Parathyroid adenoma (tissue), 2 donors: Measurements from ENCODE around the gene FSTL4.

ENCODE experiments used
- H2AFZ ChIP-seq: fragments of 300-600 bp; sonication (generic); one replicate; pipeline ENCODE4 v1.7.0; 2017; ENCODE audit warnings: antibody characterized with exemption, mild to moderate bottlenecking
- H3K27ac ChIP-seq: fragments of 300-600 bp; sonication (generic); one replicate; pipeline ENCODE4 v1.7.0; 2017
- H3K27me3 ChIP-seq: fragments of 300-600 bp; sonication (generic); one replicate; pipeline ENCODE4 v1.7.0; 2017; ENCODE audit warnings: low read length; ENCODE audit not compliant: control insufficient read depth, insufficient read depth
- H3K36me3 ChIP-seq: fragments of 300-600 bp; sonication (generic); one replicate; pipeline ENCODE4 v1.7.0; 2017; ENCODE audit warnings: low read length; ENCODE audit not compliant: control insufficient read depth, insufficient read depth
- H3K4me1 ChIP-seq: fragments of 300-600 bp; sonication (generic); one replicate; pipeline ENCODE4 v1.7.0; 2017; ENCODE audit warnings: control low read depth
- H3K4me2 ChIP-seq: fragments of 300-600 bp; sonication (generic); one replicate; pipeline ENCODE4 v1.7.0; 2017; ENCODE audit warnings: low read length
- H3K4me3 ChIP-seq: fragments of 300-600 bp; sonication (generic); one replicate; pipeline ENCODE4 v1.7.0; 2017; ENCODE audit warnings: low read depth, low read length
- H3K79me2 ChIP-seq: fragments of 300-600 bp; sonication (generic); one replicate; pipeline ENCODE4 v1.7.0; 2017; ENCODE audit warnings: control low read depth
- H3K9ac ChIP-seq: fragments of 300-600 bp; sonication (generic); one replicate; pipeline ENCODE4 v1.7.0; 2017; ENCODE audit warnings: mild to moderate bottlenecking
- H3K9me3 ChIP-seq: fragments of 300-600 bp; sonication (generic); one replicate; pipeline ENCODE4 v1.7.0; 2017; ENCODE audit warnings: low read length; ENCODE audit not compliant: control insufficient read depth
- TF ChIP-seq, protein P1 (sequence below): fragments of 300-600 bp; sonication (generic); IDR thresholded peaks from one replicate; pipeline ENCODE4 v1.7.0; 2017; ENCODE audit warnings: antibody characterized with exemption, mild to moderate bottlenecking
- donor health status: primary hyperparathyroidism.

FSTL4 gene

DNA sequence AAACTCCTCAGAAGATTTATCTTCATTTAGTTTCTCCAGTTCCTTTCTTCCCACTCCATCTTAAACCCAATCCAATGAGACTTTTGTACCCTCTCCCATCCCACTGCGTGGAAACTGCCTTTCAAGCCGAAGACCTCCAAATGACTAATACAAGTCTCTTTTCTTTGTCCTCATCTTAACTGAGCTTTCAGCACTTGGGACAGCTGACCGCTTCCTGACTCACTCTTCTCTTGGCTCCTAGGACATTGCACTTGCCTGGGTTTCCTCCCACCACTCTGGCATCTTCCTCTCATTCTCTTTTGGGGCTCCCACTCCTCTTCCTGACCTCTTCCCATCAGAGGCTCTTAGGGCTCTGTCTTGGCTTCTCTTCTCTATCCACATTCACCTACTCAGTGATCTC, 316.8 kb downstream of the FSTL4 start:
- Histone ChIP-seq H3K4me2 (no peak overlapping the region), H2AFZ (no peak overlapping the region), H3K4me3 (no peak overlapping the region), H3K4me1 (no peaks in the 10 kb centered on the region), H3K9ac (no peak overlapping the region), H3K9me3 (no peaks in the 10 kb centered on the region), H3K27me3 (no peaks in the 10 kb centered on the region), H3K79me2 (no peaks in the 10 kb centered on the region), H3K36me3 (no peaks in the 10 kb centered on the region), H3K27ac (no peak overlapping the region)
- TF ChIP-seq, protein P1, sequence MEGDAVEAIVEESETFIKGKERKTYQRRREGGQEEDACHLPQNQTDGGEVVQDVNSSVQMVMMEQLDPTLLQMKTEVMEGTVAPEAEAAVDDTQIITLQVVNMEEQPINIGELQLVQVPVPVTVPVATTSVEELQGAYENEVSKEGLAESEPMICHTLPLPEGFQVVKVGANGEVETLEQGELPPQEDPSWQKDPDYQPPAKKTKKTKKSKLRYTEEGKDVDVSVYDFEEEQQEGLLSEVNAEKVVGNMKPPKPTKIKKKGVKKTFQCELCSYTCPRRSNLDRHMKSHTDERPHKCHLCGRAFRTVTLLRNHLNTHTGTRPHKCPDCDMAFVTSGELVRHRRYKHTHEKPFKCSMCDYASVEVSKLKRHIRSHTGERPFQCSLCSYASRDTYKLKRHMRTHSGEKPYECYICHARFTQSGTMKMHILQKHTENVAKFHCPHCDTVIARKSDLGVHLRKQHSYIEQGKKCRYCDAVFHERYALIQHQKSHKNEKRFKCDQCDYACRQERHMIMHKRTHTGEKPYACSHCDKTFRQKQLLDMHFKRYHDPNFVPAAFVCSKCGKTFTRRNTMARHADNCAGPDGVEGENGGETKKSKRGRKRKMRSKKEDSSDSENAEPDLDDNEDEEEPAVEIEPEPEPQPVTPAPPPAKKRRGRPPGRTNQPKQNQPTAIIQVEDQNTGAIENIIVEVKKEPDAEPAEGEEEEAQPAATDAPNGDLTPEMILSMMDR: no peak

DNA sequence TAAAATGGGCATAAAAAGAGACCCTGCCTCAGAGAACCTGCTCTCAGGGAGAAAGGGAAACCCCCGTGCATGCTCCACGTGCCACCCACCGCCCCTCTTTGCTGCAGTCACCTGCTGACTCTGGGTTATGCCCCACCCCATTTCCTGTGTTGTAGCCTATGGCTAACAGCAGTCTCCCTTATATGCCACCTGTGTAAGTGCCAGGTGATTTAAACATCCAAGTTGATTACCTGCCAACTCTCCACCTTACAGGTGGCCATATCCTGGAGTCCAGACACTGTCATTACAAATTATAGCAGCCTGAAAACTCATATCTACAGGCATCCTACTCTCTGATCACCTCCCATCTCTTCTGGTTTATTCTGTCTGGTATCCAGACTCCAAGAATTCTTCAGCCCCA, 318.0 kb downstream of the FSTL4 start:
- Histone ChIP-seq H3K79me2 (no peaks in the 10 kb centered on the region), H3K4me3 (no peak overlapping the region), H3K4me2 (no peak overlapping the region), H3K27ac (no peak overlapping the region), H3K9ac (no peak overlapping the region), H3K27me3 (no peaks in the 10 kb centered on the region), H3K9me3 (no peaks in the 10 kb centered on the region), H3K36me3 (no peaks in the 10 kb centered on the region), H2AFZ (no peak overlapping the region), H3K4me1 (no peaks in the 10 kb centered on the region)
- TF ChIP-seq, protein P1: no peak

DNA sequence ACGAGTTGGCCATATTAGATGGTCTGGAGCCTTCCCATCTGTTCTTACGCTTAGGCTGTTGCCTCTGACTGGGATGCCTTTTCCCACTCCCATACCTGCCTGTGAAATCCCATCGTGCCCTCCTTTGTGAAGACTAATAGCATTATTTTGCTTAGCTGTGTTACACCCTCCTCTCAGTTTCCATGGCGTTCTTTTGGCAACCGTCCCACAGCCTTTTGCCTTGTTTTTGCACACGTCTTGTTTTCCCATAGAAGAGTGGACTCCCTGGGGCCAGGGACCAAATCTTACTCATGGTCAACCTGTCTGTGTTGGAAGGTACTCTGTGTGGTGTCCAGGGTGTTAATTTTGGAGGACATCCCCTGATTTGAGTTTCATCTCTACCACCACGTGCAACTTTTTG, 318.4 kb downstream of the FSTL4 start:
- no peaks in the 10 kb centered on the region for H3K9me3 ChIP-seq
- H3K27ac ChIP-seq: no peak overlapping the region
- H3K9ac ChIP-seq: no peak overlapping the region
- H3K4me2 ChIP-seq: no peak overlapping the region
- no peaks in the 10 kb centered on the region for H3K79me2 ChIP-seq
- no peak overlapping the region for H2AFZ ChIP-seq
- no peaks in the 10 kb centered on the region for H3K27me3 ChIP-seq
- H3K36me3 ChIP-seq: no peaks in the 10 kb centered on the region
- TF ChIP-seq, protein P1: no peak
- H3K4me3 ChIP-seq: no peak overlapping the region
- H3K4me1 ChIP-seq: no peaks in the 10 kb centered on the region

DNA sequence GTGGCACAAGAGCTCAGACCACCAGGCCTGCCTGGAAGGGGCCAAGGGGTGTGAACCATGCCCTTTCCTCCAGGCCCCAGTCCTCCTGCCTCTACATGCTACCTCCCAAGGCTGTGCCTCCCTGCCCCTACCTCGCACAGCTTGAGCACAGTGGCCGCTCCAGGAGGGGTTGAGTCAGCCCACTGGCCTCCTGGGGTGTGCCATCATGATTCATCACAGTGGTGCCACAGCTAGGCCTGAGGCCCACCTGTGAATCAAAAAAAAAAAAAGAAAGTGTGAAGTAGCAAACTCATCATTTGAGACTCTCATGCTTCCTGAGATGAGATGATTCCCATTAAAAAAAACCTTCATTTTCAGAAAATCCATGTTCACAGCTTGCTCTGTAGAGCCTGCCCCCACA, 320.0 kb downstream of the FSTL4 start:
- H3K9me3 ChIP-seq: no peaks in the 10 kb centered on the region
- H2AFZ ChIP-seq: no peak overlapping the region
- H3K4me3 ChIP-seq: no peak overlapping the region
- TF ChIP-seq, protein P1: no peak
- no peaks in the 10 kb centered on the region for H3K79me2 ChIP-seq
- H3K9ac ChIP-seq: no peak overlapping the region
- no peaks in the 10 kb centered on the region for H3K36me3 ChIP-seq
- no peak overlapping the region for H3K4me2 ChIP-seq
- H3K4me1 ChIP-seq: no peaks in the 10 kb centered on the region
- H3K27ac ChIP-seq: no peak overlapping the region
- no peaks in the 10 kb centered on the region for H3K27me3 ChIP-seq

DNA sequence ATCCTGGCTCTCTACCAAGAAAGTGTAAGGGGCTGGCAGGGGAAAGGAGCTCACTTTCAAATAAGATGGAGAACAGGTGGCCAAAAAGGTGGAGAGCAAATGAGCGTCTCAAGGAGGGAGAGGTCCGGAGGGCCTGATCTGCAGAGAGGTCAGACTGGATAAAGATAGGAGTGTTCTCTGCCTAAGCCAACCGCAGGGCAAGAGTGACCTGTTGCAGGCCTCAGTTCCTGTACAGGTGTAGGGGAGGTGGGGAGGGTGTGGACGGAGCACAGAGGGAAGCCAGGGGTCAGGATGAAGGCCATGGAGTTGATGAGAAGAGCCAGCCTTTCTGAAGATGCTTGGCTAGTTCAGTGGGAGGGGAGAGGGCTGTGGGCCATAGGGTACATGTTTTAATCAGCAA, 320.8 kb downstream of the FSTL4 start:
- H3K36me3 ChIP-seq: no peaks in the 10 kb centered on the region
- no peak overlapping the region for H3K27ac ChIP-seq
- H3K4me3 ChIP-seq: no peak overlapping the region
- no peaks in the 10 kb centered on the region for H3K79me2 ChIP-seq
- H3K4me1 ChIP-seq: no peaks in the 10 kb centered on the region
- TF ChIP-seq, protein P1: no peak
- H3K27me3 ChIP-seq: no peaks in the 10 kb centered on the region
- H3K4me2 ChIP-seq: no peak overlapping the region
- H2AFZ ChIP-seq: no peak overlapping the region
- H3K9me3 ChIP-seq: no peaks in the 10 kb centered on the region
- no peak overlapping the region for H3K9ac ChIP-seq
